Right lobe of liver (tissue), 6 donors: ENCODE data around the gene IFIH1. TPM values are rescaled to one million over a fixed set of nuclear protein-coding genes. Genes with fewer than 3 reads are reported as not detected.

Experiments used
- ATAC-seq, 4 donors: fragments of 200-7000 bp; cut with Tn5 transposase; one replicate each; pipeline ENCODE4 v1.9.1; 2020; ENCODE audit warnings: mild to moderate bottlenecking in 4 of 4, moderate library complexity in 4 of 4
- DNase-seq, 3 donors: peaks; one replicate each; pipeline ENCODE4 v3.0.0-alpha.2; 2020
- H3K27ac ChIP-seq, 3 donors: fragments of 200-600 bp; one replicate each; pipeline ENCODE4 v1.8.0; 2022
- H3K27me3 ChIP-seq, 2 donors: fragments of 200-600 bp; one replicate each; pipeline ENCODE4 v1.8.0; 2022
- H3K36me3 ChIP-seq, 4 donors: fragments of 200-600 bp; sonication (generic) in 1 of 4; one replicate each; pipeline versions ENCODE4 v1.5.1 to v1.8.0; 2017 to 2022; ENCODE audit warnings: control low read depth in 1 of 4
- H3K4me1 ChIP-seq, 4 donors: fragments of 200-600 bp; sonication (generic) in 1 of 4; one replicate each; pipeline versions ENCODE4 v1.5.1 to v1.8.0; 2017 to 2022; ENCODE audit warnings: control low read depth in 1 of 4
- H3K4me3 ChIP-seq, 3 donors: fragments of 200-600 bp; one replicate each; pipeline ENCODE4 v1.8.0; 2022
- H3K9me3 ChIP-seq, 4 donors: fragments of 200-600 bp; sonication (generic) in 1 of 4; one replicate each; pipeline versions ENCODE4 v1.5.1 to v1.8.0; 2017 to 2022; ENCODE audit warnings: control low read depth in 1 of 4
- CTCF ChIP-seq, 4 donors: fragments of 200-600 bp in 3 of 4; fragments of 450-650 bp in 1 of 4; IDR thresholded peaks; one replicate each; pipeline versions ENCODE4 v1.5.1 to v1.8.0; 2016 to 2022; ENCODE audit warnings: antibody characterized with exemption in 4 of 4, mild to moderate bottlenecking in 2 of 4
- POLR2A ChIP-seq: fragments of 450-650 bp; IDR thresholded peaks from one replicate; pipeline ENCODE4 v1.6.1; 2017; ENCODE audit warnings: antibody characterized with exemption, mild to moderate bottlenecking
- WGBS: methylation state at CpG from one replicate; pipeline ENCODE4 v1.1.6; 2018; ENCODE audit warnings: low coverage, low lambda C conversion rate; ENCODE audit not compliant: insufficient coverage; ENCODE audit errors: missing lambda C conversion rate; 5-methylcytosine and 5-hydroxymethylcytosine counted together
- intact Hi-C, 2 donors: fragments of 100-400 bp; cut with DNase I; formaldehyde crosslinking; loops; one replicate each; pipeline versions ENCODE4 v1.11.2 to v1.14.1; 2022
- total RNA-seq, 6 experiments: library from RNA; depleted of rRNA in 2 of 6; stranded (reverse); fragments of >200 nt in 2 of 6; fragmentation: NEBNext Ultra II Directional in 3 of 6; extraction: Animal tissue kit (Norgen Biotek cat#: 25700) in 3 of 6; gene quantifications; one replicate each; pipeline versions ENCODE4 v1.1.0 to v1.2.4, GENCODE V29; 2016 to 2023
- donor health status: DM: no; HTN: yes; CAD: no.
- donor health status: DM: no; HTN: no; CAD: no.
- donor health status: DM: no; HTN: no; CAD: no.
- donor health status: DM: no; HTN: yes; CAD: no.
- donor health status: DM: no; HTN: yes; CAD: no.

The IFIH1 gene
- total RNA-seq, 6 experiments from 2014 or later = 8.8 to 15.6 (median 11.9) TPM

- no peak overlapping the region for H3K27ac ChIP-seq
- no peak for TF ChIP-seq POLR2A
- no peak for TF ChIP-seq CTCF (IDR thresholded peaks at IDR 0.05)
- DNase-seq (no peak), ATAC-seq (no peak)
- H3K36me3 ChIP-seq = no peaks in the 10 kb centered on the region
- intact Hi-C loops = no loop called here
- H3K4me3 ChIP-seq = no peak overlapping the region
- no peaks in the 10 kb centered on the region for H3K27me3 ChIP-seq
- H3K9me3 ChIP-seq = no peaks in the 10 kb centered on the region
- H3K4me1 ChIP-seq = peaks cover 0 to 11% (median 4%) of the 10 kb centered on the region in 4 donors
Measured at GRCh38 chr2:162300266-162300665, 18.2 kb downstream of the IFIH1 start.

- Histone ChIP-seq H3K27me3 (no peaks in the 10 kb centered on the region), H3K36me3 (no peaks in the 10 kb centered on the region), H3K4me3 (no peak overlapping the region), H3K9me3 (no peaks in the 10 kb centered on the region), H3K27ac (no peak overlapping the region), H3K4me1 (peaks cover 0 to 11% (median 4%) of the 10 kb centered on the region in 4 donors)
- 70% methylated on average over 8 of the region's 9 CpGs for WGBS
- DNase-seq (no peak), ATAC-seq (peak in 1 of 4 donors; percentile 28)
- TF ChIP-seq POLR2A (no peak), CTCF (IDR thresholded peaks at IDR 0.05) (no peak)
- intact Hi-C loops = no loop called here
Measured at GRCh38 chr2:162298669-162299335, 19.7 kb downstream of the IFIH1 start.

- intact Hi-C loops = no loop called here
- Histone ChIP-seq H3K4me3 (no peak overlapping the region), H3K4me1 (peaks cover 0 to 11% (median 4%) of the 10 kb centered on the region in 4 donors), H3K36me3 (no peaks in the 10 kb centered on the region), H3K9me3 (no peaks in the 10 kb centered on the region), H3K27ac (no peak overlapping the region), H3K27me3 (no peaks in the 10 kb centered on the region)
- WGBS = 32% methylated on average over 5 of the region's 5 CpGs
- ATAC-seq (peak; percentile 79 to 86 (median 82)), DNase-seq (peak in 1 of 3 donors; percentile 62)
- TF ChIP-seq POLR2A = no peak
- TF ChIP-seq CTCF (IDR thresholded peaks at IDR 0.05) = peak; percentile 86 to 90 (median 88)
Measured at GRCh38 chr2:162297925-162298552, 20.4 kb downstream of the IFIH1 start.

GRCh38 chr2:162295009-162295408 lies 23.5 kb downstream of the IFIH1 start:
- DNase-seq = no peak
- Histone ChIP-seq H3K27me3 (no peaks in the 10 kb centered on the region), H3K4me3 (no peak overlapping the region), H3K4me1 (peaks cover 0 to 3% (median 0%) of the 10 kb centered on the region in 4 donors), H3K27ac (no peak overlapping the region), H3K36me3 (peaks cover 0 to 2% (median 0%) of the 10 kb centered on the region in 4 donors), H3K9me3 (no peaks in the 10 kb centered on the region)
- 82% methylated on average over 2 of the region's 2 CpGs for WGBS
- TF ChIP-seq CTCF (IDR thresholded peaks at IDR 0.05) (no peak), POLR2A (no peak)
- intact Hi-C loops = no loop called here
- no peak for ATAC-seq
